ENCODE results near the gene MGAT5.

- TF ChIP-seq CTCF (IDR thresholded peaks at IDR 0.05) (no peak), POLR2A (IDR thresholded peaks at IDR 0.05; ENCODE audit: low read depth) (no peak), EP300 (IDR thresholded peaks at IDR 0.05) (no peak)
These were observed 28.7 kb upstream of the MGAT5 start for GRCh38 chr2:134225173-134225572.
